CD4-positive, alpha-beta T cell treated with Interleukin-10 for 1 hour (primary cell): Measurements from ENCODE around the gene CES3.
A peak's percentile ranks its signal among the peaks of the same experiment; 100 is the strongest.
"Not testable (repeated sequence)": the region's sequence is repeated elsewhere in the genome, so short reads cannot be mapped to it uniquely, and the experiment has no call there.

Source experiments
- DNase-seq: peaks from one replicate; pipeline ENCODE4 v3.0.0-alpha.2; 2020

CES3 gene

DNA sequence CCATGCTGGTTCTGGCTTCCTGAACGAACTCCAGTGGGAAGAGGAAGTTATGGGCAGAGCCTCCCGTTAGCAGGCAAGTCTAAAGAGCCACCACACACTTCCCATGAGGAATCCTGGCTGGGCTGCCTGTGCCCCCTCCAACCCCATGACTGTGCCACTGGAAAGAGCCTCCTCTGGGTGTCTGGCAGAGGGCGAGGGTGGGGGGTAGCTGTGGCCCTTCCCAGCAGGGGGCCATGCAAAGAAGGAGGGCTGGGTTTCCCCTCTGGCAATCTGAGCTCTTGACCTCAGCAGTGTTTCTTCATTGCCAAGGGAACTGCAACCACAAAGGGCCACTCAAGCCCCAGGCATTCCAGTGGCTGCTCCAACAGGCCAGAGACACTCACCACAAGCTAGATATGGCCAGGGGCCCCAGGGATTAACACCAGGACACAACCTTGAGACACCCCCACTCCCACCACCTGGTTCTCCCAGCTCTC lies 34.1 kb upstream of the CES3 start:
- DNase-seq = no peak

DNA sequence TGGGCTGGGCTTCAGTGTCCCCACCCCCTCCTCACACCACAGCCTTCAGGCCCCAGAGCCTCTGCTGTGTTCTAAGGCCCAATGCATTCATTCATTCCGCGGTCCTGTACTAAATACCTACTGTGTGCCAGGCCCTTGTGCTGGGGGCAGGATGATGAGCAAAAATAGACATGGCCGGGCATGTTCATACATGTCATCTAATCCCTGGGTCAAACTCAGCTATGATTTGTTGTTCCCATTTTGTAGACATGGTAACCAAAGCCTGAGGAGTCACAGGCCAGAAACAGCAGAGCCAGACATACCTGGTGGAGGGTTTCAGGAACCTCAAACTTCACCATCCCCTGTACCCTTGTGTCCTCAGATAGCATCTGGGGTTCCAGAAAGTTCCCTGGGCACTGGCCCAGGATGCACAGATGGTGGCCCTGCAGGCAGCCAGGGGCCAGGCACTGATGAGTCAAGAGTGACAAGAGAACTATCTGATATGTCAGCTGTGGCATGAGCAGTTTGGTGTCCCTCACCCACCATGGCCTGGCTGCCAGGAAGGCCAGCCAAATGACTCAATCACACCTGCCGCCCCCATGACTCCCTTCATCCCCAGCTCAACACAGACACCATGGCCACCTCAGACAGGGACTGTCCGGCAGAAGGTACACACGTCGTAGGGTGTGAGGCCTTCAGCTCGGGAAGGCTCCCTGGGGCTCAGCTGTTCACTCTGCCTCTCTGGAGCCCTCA lies 33.0 kb upstream of the CES3 start:
- no peak for DNase-seq

DNA sequence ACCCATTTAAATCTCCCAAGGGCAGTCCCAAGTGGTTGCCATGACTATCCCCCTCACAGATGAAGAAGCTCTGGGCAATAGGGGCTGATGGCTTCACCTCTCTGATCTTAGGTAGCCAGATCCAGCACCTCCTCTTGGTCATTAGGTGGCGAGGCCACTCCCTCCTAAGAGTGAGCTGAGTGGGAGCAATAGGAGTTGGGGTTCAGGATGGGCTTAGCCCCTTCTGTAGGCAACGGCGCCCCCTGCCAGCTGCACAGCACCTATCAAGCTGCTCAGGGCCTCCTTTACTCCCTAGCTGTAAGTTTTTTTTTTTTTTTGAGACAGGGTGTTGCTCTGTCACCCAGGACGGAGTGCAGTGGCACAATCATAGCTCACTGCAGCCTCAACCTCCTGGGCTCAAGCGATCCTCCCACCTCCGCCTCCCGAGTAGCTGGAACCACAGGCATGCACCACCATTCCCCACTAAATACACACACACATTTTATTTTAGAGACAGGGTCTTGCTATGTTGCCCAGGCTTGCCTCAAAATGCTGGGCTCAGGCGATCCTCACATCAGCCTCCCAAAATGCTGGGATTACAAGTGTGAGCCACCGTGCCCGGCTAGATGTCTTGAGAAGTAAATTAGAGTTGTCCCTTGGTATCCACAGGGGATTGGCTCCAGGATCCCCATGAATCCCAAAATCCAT lies 32.2 kb upstream of the CES3 start:
- DNase-seq = peak; percentile 27

DNA sequence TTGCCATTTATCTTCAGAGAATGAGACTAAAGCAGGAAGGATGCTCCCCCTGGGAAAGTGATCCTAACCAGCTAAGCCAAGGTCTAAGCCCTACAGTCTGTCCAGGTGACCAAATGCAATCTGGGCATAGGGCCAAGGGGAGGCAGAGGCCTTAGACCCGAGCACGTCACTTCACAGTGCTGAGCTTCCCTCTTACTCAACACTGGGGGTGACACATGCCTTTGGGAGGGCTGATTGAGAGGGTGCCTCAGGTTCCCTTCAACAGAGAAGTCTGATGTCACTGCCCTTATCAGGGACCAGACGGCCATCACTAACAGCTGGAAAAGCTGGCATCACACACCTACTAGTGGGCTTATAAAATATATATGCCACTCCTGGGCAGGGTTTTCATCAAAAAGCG lies 30.9 kb upstream of the CES3 start:
- DNase-seq = no peak

DNA sequence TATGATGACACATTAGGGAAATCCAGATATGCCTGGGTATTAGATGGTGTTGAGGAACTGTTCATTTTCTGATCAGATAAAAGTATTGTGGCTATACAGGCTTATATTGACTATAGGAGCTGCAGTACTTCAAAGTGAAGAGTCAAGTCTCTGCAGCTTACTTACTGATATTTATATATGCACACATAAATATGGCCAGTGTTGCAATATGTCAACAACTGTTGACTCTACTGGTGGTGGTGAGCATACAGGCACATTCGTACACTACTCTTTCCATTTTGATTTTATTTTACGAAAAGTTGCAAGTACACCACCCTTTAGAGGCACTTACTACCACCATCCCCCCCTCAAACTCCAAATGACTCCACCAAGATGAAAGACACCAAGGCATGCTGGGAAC lies 29.4 kb upstream of the CES3 start:
- DNase-seq = no peak

DNA sequence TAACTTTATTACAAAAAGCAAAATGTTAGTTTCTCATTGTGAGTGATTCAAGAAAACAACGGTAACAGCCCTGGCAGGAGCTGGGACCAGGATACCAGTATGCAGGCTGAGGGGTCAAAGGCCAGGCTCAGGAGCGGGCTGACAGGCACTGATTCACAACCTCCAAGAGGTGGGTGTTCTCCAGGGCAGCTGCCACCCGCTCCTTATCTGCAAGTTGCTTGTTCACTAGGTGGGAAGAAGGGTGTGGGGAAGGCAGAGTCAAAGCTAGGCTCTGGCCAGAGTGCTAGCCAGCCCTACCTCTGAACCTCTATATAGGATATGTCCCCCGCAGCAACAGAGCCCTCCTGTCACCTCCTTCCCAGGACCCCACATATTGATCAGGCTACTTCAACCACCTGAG lies 29.0 kb upstream of the CES3 start:
- DNase-seq = no peak

DNA sequence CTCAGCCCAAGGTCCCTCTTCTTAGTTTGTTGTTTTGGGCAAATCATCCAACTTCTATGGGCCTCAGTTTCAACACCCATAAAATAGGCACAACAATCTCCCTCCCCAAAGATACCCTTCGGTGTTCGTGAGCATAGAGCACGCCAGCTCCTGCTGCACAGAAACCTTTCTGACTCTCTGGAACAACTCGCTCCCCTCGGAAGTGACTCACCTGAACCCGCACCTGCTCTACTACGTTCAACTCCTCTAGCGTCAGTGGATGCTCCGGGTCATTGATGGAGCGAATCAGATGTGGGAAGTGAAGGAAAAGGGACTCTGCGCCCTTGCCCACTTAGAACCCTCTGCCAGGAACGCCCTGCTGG lies 27.3 kb upstream of the CES3 start:
- no peak for DNase-seq

DNA sequence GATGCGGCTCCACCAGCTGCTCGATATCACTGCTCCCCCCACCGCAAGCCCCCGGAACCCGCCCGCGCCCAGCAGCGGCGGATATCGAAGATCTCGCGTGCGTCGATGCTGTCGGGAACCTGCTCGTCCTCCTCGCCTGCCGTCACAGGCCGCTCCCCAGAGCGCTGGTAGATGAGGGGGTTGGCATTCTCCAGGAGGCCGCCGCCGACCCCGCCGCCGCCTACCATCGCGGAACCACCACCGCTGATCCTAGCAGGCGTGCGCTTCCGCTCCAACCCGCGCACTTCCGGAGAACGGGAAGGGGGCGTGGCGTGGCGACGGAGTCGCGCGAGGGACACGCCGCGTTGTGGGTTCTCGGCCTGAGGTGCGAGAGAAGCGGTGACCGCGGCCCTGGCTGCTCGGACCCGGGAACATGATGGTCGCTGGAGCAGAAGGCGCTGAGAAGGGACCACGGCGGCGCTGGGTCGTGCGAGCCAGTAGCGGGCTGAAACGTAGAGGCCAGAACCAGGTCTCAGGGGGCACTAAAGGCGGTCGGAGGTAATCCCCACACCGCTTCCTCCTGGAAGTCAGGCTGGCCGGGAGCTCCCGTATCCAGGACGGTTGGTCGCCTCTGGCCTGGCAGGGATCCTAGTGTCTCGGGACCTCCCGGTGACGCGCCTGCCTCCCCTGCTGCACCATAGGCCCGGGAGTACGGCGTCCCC lies 26.8 kb upstream of the CES3 start, which contains the start of gene CIAO2B:
Gene CIAO2B (minus strand): TSS at position 265 of the 701 bp plus-strand sequence. CDS start 38 bp downstream, at position 227.
- DNase-seq = peak; percentile 90

DNA sequence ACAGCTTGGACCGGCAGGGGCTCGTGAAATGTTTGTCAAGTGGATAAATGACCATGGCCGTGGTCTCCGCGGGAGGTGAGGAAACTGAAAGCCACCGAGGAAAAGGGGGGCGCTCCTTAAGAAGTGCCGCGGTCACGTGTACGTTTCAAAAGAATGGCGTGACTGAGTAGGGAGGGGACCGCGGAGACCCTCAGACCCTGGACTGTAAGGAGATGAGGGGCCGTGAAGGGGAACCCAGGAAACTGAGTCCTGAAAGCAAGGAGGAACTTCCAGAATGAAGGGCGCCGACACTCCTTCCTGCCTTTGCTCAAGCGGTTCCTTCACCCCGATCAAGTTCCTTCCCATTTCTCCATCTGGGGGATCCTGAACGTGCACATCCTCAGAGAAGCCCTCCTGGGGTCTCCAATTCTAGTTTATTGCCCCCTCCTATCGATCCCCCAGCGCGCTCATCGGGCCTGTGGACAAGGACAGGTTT lies 26.2 kb upstream of the CES3 start:
- not testable (repeated sequence) for DNase-seq

DNA sequence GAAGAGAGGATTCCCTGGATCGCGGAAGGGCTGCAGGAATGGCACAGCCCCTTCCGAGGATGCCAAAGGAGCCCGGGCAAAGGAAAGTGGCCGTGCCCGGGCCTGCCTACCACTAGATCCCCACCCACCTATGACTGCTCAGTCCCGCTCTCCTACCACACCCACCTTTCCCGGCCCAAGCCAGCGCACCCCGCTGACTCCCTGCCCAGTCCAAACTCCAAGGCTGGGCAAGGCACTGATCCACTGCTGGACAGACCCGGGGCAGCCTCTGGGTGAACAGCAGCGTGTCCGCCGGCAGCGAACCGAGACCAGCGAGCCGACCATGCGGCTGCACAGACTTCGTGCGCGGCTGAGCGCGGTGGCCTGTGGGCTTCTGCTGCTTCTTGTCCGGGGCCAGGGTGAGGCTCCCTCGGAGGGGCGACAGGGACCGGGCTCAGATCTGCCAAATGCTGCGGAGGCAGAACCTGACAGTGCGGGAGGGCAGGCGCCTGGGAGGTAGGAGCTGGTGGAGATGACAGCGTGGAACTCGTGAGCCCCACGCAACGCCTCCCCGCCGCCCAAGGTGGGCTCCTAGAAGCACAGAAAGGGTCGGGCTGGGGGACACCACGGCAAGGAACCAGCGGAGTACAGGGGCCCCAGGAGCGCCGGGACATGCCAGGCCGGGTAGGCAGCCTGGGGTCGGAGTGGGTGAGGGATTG lies 25.6 kb upstream of the CES3 start, which contains the start of gene CES2:
Gene CES2 (plus strand): TSS at position 203 of the 698 bp plus-strand sequence. CDS start 120 bp downstream, at position 323.
- DNase-seq = no peak

DNA sequence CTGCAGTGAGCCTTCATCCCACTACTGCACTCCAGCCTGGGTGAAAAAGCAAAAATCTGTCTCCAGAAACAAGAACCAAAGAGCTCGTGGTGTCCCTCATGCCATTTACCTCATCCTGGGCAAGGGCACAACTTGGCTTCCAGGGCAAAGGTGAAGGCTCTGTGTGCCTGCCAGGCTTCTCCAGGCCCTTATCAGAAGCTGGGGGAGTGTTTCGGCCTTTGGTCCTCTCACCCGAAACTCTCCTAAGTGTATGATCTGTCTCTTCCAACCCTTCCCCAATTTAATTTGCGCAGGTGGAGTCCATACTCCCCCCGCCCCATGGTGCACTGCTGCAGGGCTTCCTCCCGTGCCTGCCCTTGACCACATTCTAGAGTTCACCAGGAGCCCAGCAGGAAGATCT lies 24.6 kb upstream of the CES3 start:
- no peak for DNase-seq

DNA sequence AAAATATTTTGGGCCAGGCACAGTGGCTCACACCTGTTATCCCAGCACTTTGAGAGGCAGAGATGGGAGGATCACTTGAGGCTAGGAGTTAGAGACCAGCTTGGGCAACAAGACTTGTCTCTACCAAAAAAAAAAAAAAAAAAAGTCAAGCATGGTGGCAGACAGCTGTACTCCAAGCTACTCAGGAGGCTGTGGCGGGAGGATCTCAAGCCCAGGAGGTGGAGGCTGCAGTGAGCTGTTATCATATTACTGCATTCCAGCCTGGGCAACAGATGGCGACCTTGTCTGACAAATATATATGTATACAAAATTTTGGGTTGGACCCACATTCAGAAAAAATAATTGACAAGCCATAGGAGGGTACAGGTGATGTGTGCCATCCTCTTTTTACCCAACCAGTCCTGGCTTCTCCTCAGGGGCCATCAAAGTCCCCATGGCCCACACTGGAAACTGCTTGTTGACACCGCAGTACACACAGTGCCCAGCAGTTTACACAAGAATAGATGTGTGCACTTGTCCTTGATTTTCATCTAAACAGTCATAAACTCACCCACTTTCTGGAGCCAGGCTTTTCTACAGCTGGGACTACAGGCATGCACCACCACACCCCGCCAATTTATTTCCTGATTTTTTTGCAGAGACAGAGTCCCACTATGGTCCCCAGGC lies 24.0 kb upstream of the CES3 start:
- no peak for DNase-seq

DNA sequence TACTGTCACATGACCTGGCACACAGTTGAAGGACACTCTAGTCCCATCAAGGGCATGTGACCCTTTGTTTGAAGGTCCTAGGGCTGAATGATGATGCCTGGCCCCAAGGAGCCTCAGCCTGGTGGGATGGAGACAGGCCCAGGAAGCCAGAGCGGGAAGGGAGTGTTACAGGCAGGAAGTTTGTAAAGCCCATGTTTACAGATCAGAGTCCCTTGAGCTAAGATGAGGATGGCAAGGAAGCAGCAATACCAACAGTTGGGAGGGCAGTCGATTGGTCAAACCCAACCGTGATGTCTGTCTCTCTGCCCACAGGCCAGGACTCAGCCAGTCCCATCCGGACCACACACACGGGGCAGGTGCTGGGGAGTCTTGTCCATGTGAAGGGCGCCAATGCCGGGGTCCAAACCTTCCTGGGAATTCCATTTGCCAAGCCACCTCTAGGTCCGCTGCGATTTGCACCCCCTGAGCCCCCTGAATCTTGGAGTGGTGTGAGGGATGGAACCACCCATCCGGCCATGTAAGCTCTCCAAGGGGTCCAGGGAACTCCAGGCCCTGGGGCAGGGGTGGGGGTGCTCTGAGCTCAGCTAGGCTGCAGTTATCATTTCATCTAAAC lies 23.2 kb upstream of the CES3 start:
- no peak for DNase-seq

DNA sequence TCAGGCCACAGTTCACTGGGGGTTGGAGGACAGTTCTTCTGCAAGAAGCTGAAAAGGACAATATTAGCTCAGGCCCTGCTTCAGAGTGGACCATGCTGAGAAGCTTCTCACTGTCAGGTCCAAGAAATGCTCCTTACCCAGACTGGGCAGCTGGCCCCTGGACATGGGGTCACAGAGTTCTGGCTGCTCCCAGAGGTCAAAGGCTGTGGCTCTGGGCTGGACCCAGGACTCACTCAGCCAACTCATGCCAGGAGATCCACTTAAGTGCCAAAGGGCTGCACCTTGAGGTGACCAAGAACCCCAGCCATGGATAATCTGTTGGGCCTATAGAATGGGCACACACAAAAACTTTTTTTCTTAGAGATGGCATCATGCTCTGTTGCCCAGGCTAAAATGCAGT lies 21.7 kb upstream of the CES3 start:
- DNase-seq = no peak

DNA sequence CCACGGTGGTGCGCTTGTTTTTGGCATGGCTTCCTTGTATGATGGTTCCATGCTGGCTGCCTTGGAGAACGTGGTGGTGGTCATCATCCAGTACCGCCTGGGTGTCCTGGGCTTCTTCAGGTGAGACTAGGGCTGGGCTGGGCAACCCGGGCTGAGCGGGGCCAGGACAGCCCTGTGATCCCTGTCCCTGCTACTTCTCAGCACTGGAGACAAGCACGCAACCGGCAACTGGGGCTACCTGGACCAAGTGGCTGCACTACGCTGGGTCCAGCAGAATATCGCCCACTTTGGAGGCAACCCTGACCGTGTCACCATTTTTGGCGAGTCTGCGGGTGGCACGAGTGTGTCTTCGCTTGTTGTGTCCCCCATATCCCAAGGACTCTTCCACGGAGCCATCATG lies 20.8 kb upstream of the CES3 start:
- DNase-seq = no peak

DNA sequence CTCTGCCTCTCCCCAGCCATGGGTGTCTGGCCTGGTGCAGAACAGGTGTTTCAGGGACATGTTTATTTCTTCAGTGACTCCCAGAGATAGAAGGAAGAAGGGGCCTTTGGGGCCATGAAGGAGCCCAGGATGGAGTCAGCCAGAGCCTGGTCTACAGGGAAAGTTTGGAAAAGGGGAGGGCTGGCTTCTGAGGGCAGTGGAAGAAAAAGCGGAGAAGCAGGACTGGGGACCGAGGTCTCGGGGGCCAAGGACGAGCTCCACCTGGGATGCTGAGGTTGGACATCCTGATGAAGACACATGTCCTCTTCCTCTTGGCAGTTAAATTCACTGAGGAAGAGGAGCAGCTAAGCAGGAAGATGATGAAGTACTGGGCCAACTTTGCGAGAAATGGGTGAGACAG lies 18.1 kb upstream of the CES3 start:
- no peak for DNase-seq

DNA sequence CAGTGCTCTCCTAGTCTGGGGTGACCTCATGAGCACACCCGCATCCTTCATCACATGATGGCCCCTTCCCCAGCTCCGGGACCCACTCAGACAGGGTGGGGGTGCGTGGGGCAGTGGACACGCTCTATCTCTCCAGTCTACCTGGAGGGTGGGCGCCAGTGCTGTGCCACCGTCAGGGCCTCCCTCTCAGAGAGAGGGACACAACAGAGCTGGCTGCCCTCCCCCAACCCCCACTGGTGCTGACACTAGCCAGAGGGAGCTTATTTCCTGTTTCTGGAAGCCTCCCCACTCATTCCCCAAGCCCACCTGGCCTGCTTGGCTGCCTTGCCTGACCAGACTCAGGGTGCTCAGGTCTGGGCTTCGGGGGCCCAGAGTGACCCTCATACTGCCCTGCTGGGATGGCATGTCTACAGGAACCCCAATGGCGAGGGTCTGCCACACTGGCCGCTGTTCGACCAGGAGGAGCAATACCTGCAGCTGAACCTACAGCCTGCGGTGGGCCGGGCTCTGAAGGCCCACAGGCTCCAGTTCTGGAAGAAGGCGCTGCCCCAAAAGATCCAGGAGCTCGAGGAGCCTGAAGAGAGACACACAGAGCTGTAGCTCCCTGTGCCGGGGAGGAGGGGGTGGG lies 17.5 kb upstream of the CES3 start:
- no peak for DNase-seq

DNA sequence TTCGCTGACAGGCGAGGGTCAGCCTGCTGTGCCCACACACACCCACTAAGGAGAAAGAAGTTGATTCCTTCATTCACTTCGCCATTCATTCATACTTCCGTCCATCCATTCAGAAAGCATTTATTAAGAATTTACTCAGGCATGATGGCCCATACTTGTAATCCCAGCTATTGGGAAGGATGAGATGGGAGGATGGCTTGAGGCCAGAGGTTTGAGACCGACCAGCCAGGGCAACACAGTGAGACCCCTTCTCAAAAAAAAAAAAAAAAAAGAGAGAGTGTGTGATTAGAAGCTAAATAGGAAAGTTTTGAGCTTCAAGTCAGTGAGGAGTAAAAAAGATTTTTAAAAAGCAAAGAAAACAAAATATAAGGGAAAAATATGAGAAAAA lies 17.0 kb upstream of the CES3 start:
- no peak for DNase-seq

DNA sequence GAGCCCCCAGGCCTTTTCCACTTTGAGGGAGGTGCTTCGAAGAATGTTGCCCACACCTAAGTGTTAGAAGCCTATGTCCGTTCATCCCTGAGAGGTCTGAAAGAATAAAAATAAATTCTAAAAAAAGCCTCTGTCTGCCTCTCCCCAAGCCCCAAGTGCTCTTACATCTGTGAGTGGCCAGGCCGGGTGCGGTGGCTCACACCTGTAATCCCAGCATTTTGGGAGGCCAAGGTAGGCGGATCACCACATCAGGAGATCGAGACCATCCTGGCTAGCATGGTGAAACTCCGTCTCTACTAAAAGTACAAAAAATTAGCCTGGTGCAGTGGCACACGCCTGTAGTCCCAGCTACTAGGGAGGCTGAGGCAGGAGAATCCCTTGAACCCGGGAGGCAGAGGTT lies 16.1 kb upstream of the CES3 start:
- not testable (repeated sequence) for DNase-seq

DNA sequence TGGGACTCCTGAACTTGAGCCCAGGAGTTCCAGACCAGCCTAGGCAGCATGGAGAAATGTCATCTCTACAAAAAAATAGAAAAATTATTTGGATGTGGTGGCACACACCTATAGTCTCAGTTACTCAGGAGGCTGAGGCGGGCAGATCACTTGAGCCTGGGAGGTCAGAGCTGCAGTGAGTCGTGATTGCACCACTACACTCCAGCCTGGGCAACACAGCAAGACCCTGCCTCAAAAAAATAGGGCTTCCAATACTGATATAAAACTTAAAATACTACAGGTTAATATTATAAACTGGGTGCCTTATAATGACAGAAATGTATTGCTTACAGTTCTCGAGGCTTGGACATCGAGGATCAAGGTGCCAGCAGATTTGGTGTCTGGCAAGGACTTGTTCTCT lies 15.1 kb upstream of the CES3 start:
- DNase-seq = no peak

DNA sequence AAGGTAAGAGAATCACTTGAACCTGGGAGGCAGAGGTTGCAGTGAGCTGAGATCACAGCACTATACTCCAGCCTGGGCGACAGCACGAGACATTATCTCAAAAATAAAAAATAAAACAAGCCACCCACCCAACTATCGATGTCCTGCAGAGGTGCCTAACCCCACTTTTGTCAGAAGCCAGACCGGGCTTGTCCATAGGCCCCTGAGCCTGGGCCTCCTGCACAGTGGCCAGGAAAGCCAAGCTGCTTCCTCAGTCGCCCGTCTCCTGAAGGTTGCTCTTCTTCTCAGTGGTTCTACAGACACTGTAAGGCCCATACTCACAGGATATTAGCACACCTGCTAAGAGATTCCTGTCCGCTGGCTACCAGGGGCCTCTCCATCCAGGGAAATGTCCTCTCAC lies 14.5 kb upstream of the CES3 start:
- DNase-seq = no peak

DNA sequence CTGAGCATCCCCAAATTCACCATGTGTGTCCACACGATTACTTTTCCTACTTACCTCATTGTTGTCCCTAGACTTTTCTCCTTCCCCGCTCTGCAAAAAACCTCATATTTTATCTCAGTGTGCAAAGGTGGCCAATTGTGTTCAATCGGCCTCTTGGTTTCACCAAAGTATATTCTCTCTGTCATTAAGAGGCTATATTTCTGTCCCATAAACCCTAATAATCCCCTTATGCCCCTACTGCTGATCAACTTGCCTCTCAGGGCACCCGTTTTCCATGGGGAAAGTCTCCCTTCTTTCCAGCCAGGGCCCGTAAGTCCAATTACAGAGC lies 14.1 kb upstream of the CES3 start:
- DNase-seq = no peak
